ENCODE results near the gene GRPEL1.

DNA sequence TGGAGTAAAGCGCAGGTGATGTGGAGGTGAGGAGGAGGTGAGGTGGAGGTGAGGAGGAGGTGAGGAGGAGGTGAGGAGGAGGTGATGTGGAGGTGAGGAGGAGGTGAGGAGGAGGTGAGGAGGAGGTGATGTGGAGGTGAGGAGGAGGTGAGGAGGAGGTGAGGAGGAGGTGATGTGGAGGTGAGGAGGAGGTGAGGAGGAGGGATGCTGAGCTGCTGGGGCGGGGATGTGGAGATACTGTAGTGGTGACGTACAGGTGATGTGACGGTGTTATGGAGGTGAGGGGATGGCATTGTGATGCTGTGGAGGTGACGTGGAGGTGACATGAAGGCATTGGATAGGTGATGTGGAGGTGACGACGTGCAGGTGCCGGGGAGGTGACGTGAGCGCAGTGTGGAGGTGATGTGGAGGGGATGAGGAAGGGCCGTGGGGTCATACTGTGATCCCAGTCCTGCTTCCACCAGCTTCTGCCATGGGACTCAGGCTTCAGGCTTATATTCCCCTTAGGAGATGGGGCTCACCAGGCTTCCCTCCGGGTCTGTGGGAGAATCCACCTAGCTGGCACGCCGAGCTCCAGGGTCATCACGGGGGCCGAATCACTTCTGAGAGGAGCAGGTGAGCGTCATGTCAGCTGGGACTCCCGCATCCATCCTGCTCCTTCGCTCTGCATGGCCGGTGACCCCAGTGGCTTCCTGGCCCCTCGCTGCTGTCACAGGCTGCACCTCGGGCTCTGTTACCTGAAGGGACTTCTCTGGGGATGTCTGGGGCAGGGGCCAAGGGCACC is 47.9 kb upstream of the GRPEL1 start:
- TF ChIP-seq, protein P1, sequence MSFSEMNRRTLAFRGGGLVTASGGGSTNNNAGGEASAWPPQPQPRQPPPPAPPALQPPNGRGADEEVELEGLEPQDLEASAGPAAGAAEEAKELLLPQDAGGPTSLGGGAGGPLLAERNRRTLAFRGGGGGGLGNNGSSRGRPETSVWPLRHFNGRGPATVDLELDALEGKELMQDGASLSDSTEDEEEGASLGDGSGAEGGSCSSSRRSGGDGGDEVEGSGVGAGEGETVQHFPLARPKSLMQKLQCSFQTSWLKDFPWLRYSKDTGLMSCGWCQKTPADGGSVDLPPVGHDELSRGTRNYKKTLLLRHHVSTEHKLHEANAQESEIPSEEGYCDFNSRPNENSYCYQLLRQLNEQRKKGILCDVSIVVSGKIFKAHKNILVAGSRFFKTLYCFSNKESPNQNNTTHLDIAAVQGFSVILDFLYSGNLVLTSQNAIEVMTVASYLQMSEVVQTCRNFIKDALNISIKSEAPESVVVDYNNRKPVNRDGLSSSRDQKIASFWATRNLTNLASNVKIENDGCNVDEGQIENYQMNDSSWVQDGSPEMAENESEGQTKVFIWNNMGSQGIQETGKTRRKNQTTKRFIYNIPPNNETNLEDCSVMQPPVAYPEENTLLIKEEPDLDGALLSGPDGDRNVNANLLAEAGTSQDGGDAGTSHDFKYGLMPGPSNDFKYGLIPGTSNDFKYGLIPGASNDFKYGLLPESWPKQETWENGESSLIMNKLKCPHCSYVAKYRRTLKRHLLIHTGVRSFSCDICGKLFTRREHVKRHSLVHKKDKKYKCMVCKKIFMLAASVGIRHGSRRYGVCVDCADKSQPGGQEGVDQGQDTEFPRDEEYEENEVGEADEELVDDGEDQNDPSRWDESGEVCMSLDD (tag by site-specific recombination; IDR thresholded peaks at IDR 0.05) = no peak
- TF ChIP-seq, protein P2, sequence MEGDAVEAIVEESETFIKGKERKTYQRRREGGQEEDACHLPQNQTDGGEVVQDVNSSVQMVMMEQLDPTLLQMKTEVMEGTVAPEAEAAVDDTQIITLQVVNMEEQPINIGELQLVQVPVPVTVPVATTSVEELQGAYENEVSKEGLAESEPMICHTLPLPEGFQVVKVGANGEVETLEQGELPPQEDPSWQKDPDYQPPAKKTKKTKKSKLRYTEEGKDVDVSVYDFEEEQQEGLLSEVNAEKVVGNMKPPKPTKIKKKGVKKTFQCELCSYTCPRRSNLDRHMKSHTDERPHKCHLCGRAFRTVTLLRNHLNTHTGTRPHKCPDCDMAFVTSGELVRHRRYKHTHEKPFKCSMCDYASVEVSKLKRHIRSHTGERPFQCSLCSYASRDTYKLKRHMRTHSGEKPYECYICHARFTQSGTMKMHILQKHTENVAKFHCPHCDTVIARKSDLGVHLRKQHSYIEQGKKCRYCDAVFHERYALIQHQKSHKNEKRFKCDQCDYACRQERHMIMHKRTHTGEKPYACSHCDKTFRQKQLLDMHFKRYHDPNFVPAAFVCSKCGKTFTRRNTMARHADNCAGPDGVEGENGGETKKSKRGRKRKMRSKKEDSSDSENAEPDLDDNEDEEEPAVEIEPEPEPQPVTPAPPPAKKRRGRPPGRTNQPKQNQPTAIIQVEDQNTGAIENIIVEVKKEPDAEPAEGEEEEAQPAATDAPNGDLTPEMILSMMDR (tag by site-specific recombination; IDR thresholded peaks at IDR 0.05) = no peak
- TF ChIP-seq ZNF558 (tag by site-specific recombination; IDR thresholded peaks at IDR 0.05) (no peak), ZNF626 (tag by site-specific recombination; IDR thresholded peaks at IDR 0.05) (no peak), ZBTB8A (tag by site-specific recombination; IDR thresholded peaks at IDR 0.05) (no peak), SCRT1 (tag by site-specific recombination; IDR thresholded peaks at IDR 0.05; ENCODE audit: borderline replicate concordance) (no peak), ZBTB21 (tag by site-specific recombination; IDR thresholded peaks at IDR 0.05) (no peak), BCL11A (tag by site-specific recombination; IDR thresholded peaks at IDR 0.05; ENCODE audit: low read depth) (no peak), ZBTB48 (tag by site-specific recombination; IDR thresholded peaks at IDR 0.05) (no peak)
- TF ChIP-seq, protein P3, sequence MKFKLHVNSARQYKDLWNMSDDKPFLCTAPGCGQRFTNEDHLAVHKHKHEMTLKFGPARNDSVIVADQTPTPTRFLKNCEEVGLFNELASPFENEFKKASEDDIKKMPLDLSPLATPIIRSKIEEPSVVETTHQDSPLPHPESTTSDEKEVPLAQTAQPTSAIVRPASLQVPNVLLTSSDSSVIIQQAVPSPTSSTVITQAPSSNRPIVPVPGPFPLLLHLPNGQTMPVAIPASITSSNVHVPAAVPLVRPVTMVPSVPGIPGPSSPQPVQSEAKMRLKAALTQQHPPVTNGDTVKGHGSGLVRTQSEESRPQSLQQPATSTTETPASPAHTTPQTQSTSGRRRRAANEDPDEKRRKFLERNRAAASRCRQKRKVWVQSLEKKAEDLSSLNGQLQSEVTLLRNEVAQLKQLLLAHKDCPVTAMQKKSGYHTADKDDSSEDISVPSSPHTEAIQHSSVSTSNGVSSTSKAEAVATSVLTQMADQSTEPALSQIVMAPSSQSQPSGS (tag by site-specific recombination; IDR thresholded peaks at IDR 0.05; ENCODE audit: low read depth) = no peak
- TF ChIP-seq, protein P4, sequence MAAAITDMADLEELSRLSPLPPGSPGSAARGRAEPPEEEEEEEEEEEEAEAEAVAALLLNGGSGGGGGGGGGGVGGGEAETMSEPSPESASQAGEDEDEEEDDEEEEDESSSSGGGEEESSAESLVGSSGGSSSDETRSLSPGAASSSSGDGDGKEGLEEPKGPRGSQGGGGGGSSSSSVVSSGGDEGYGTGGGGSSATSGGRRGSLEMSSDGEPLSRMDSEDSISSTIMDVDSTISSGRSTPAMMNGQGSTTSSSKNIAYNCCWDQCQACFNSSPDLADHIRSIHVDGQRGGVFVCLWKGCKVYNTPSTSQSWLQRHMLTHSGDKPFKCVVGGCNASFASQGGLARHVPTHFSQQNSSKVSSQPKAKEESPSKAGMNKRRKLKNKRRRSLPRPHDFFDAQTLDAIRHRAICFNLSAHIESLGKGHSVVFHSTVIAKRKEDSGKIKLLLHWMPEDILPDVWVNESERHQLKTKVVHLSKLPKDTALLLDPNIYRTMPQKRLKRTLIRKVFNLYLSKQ (tag by site-specific recombination; IDR thresholded peaks at IDR 0.05; ENCODE audit: borderline replicate concordance) = no peak

All from HEK293 (cell line).